Stimulated activated CD4-positive, alpha-beta T cell treated with anti-CD3 and anti-CD28 coated beads, TNF-alpha, amount 100 ng/mL, for 4 hours (primary cell): Measurements from ENCODE around the gene PTPRT.
"Not testable (repeated sequence)": the region's sequence is repeated elsewhere in the genome, so short reads cannot be mapped to it uniquely, and the experiment has no call there.

Experiments used
- DNase-seq, 3 experiments: peaks; one replicate each; pipeline ENCODE4 v3.0.0-alpha.2; 2020; ENCODE audit warnings: low read depth in 3 of 3

The PTPRT gene

GRCh38 chr20:42910808-42911207 lies 278.9 kb downstream of the PTPRT start:
- DNase-seq: not testable (repeated sequence)

- no peak for DNase-seq
Observed at GRCh38 chr20:42907730-42908129, 282.0 kb downstream of the PTPRT start.

GRCh38 chr20:42906120-42906519 lies 283.6 kb downstream of the PTPRT start:
- DNase-seq: no peak

- no peak for DNase-seq
Observed at GRCh38 chr20:42902509-42902908, 287.2 kb downstream of the PTPRT start.

GRCh38 chr20:42901689-42902440 lies 287.8 kb downstream of the PTPRT start:
- no peak for DNase-seq

GRCh38 chr20:42900764-42901163 lies 288.9 kb downstream of the PTPRT start:
- not testable (repeated sequence) for DNase-seq

GRCh38 chr20:42895020-42895419 lies 294.7 kb downstream of the PTPRT start:
- no peak for DNase-seq

GRCh38 chr20:42894483-42894882 lies 295.2 kb downstream of the PTPRT start:
- no peak for DNase-seq

GRCh38 chr20:42889517-42889916 lies 300.2 kb downstream of the PTPRT start:
- DNase-seq: no peak

GRCh38 chr20:42887281-42887680 lies 302.4 kb downstream of the PTPRT start:
- DNase-seq: no peak

- DNase-seq: no peak
Observed at GRCh38 chr20:42886801-42887200, 302.9 kb downstream of the PTPRT start.

GRCh38 chr20:42886046-42886445 lies 303.7 kb downstream of the PTPRT start:
- DNase-seq: no peak

GRCh38 chr20:42875581-42875980 lies 314.1 kb downstream of the PTPRT start:
- DNase-seq: no peak

- DNase-seq: no peak
Observed at GRCh38 chr20:42873259-42873658, 316.4 kb downstream of the PTPRT start.

- no peak for DNase-seq
Observed at GRCh38 chr20:42864116-42864515, 325.6 kb downstream of the PTPRT start.

- DNase-seq: no peak
Observed at GRCh38 chr20:42862446-42862845, 327.3 kb downstream of the PTPRT start.

GRCh38 chr20:42857446-42857845 lies 332.3 kb downstream of the PTPRT start:
- no peak for DNase-seq

GRCh38 chr20:42855896-42856295 lies 333.8 kb downstream of the PTPRT start:
- DNase-seq: no peak

- no peak for DNase-seq
Observed at GRCh38 chr20:42852691-42853090, 337.0 kb downstream of the PTPRT start.

GRCh38 chr20:42846784-42847490 lies 342.8 kb downstream of the PTPRT start:
- no peak for DNase-seq

GRCh38 chr20:42844751-42845150 lies 345.0 kb downstream of the PTPRT start:
- no peak for DNase-seq

- no peak for DNase-seq
Observed at GRCh38 chr20:42837456-42837855, 352.2 kb downstream of the PTPRT start.

GRCh38 chr20:42836339-42836738 lies 353.4 kb downstream of the PTPRT start:
- DNase-seq: no peak
